Heart left ventricle (tissue), 13 donors: ENCODE results near the gene AIFM1.

Source experiments
- CTCF ChIP-seq, 12 donors: fragments of 200-600 bp; sonication (generic) in 4 of 12; IDR thresholded peaks; one replicate each; pipeline versions ENCODE4 v1.5.0 to v1.8.0; 2018 to 2022; ENCODE audit warnings: antibody characterized with exemption in 12 of 12, mild to moderate bottlenecking in 5 of 12
- POLR2A ChIP-seq, 2 donors: fragments of 450-650 bp; IDR thresholded peaks; one replicate each; pipeline ENCODE4 v1.6.1; 2017; ENCODE audit warnings: antibody characterized with exemption in 2 of 2, mild to moderate bottlenecking in 2 of 2, moderate library complexity in 2 of 2
- donor health status: ischemic (EF 13 %, LVEDD 7.1; RV severe dilation, severe dysfunction).
- donor health status: DM: no; HTN: yes; CAD: no.
- donor health status: DM: no; HTN: no; CAD: no.
- donor health status: ischemic (EF 25% LVEDD 6.9; RV normal size, moderate dysfunction).
- donor health status: ischemic (EF 25% LVEDD 5.7; RV mildly dilated, moderate dysfunction).
- donor health status: ischemic (EF 35%, LVEDD 5.7; RV mildly dilated, moderate dysfunction).
- donor health status: nonischemic (EF 11% LVEDD 7.7; RV severe dilation, severe dysfunction).
- donor health status: DM: yes; HTN: yes; CAD: no.
- donor health status: PGD.
- donor health status: ischemic (EF 29% LVEDD 5.4; RV normal size, mild dysfunction).
- donor health status: nonischemic (EF 23%, LVEDD 6.1; RV moderate dilation, normal function).

- TF ChIP-seq CTCF (IDR thresholded peaks at IDR 0.05) (no peak), POLR2A (IDR thresholded peaks at IDR 0.05) (no peak)
Measured at GRCh38 chrX:130091980-130092522, 73.6 kb downstream of the AIFM1 start.
